ENCODE measurements around the gene ENOX1.

DNA sequence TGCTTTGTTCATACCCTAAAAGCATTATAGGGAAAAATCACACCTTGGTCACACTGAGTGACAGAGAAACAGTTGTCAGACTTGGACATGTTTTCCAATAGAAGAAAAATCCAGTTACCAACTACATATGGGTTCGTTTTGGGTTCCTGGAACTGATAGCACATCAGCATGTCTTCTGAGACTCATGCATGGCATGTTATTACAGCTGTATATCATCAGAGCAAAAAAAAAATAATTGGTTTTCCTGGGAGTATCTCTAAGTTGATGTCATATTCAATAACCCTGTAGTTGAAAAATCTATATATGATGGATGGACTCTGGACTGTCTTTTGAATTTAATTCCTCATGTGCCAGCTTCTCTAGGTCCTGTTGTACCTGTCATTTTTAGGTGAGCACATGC is 551.7 kb downstream of the ENOX1 start:
- TF ChIP-seq, protein P1, sequence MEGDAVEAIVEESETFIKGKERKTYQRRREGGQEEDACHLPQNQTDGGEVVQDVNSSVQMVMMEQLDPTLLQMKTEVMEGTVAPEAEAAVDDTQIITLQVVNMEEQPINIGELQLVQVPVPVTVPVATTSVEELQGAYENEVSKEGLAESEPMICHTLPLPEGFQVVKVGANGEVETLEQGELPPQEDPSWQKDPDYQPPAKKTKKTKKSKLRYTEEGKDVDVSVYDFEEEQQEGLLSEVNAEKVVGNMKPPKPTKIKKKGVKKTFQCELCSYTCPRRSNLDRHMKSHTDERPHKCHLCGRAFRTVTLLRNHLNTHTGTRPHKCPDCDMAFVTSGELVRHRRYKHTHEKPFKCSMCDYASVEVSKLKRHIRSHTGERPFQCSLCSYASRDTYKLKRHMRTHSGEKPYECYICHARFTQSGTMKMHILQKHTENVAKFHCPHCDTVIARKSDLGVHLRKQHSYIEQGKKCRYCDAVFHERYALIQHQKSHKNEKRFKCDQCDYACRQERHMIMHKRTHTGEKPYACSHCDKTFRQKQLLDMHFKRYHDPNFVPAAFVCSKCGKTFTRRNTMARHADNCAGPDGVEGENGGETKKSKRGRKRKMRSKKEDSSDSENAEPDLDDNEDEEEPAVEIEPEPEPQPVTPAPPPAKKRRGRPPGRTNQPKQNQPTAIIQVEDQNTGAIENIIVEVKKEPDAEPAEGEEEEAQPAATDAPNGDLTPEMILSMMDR (conservative IDR thresholded peaks at IDR 0.05; ENCODE audit: low read depth, low read length) = no peak
- TF ChIP-seq EZH2 (IDR thresholded peaks at IDR 0.05; ENCODE audit: low read length, unreplicated experiment) = no peak
